CD4-positive, alpha-beta memory T cell (primary cell): ENCODE data around the gene STK25. TPM values are rescaled to one million over a fixed set of nuclear protein-coding genes. Genes with fewer than 3 reads are reported as not detected.
A peak's percentile ranks its signal among the peaks of the same experiment; 100 is the strongest.
"Not testable (repeated sequence)": the region's sequence is repeated elsewhere in the genome, so short reads cannot be mapped to it uniquely, and the experiment has no call there.

Experiments used
- CTCF ChIA-PET: fragments of 350-600 bp; sonication (Branson Sonifier 250); formaldehyde crosslinking; loops from one replicate; lab custom pipeline; 2021; ENCODE audit warnings: inconsistent platforms; ENCODE audit not compliant: partially characterized antibody; lab: Charles Lee
- POLR2A ChIA-PET: fragments of 350-600 bp; sonication (Branson Sonifier 250); formaldehyde crosslinking; loops from one replicate; lab custom pipeline; 2021; ENCODE audit not compliant: partially characterized antibody; lab: Charles Lee
- DNase-seq, 5 donors: peaks; one replicate each; pipeline versions ENCODE4 v3.0.0 to v3.0.0-alpha.2; 2020 to 2022; ENCODE audit warnings: mixed read lengths in 1 of 5
- H3K27ac ChIP-seq: one replicate; pipeline ENCODE4 v1.7.0; 2013; ENCODE audit warnings: low read depth, low read length
- H3K27me3 ChIP-seq: 2 replicates; pipeline ENCODE4 v1.7.0; 2013; ENCODE audit warnings: mild to moderate bottlenecking, low read length, moderate library complexity; ENCODE audit not compliant: insufficient read depth
- H3K36me3 ChIP-seq: 2 replicates; pipeline ENCODE4 v1.7.0; 2013; ENCODE audit warnings: mild to moderate bottlenecking, low read length, moderate library complexity; ENCODE audit not compliant: insufficient read depth
- H3K4me1 ChIP-seq: 2 replicates; pipeline ENCODE4 v1.7.0; 2013; ENCODE audit warnings: mild to moderate bottlenecking, low read length, moderate library complexity; ENCODE audit not compliant: insufficient read depth
- H3K4me3 ChIP-seq, 2 donors: one replicate each; pipeline ENCODE4 v1.7.0; 2013; ENCODE audit warnings: low read length in 2 of 2, mild to moderate bottlenecking in 1 of 2
- H3K9me3 ChIP-seq, 2 donors: one replicate each; pipeline ENCODE4 v1.7.0; 2013; ENCODE audit warnings: low read length in 2 of 2, control low read depth in 1 of 2; ENCODE audit not compliant: control insufficient read depth in 1 of 2
- H3K27ac Mint-ChIP-seq, 7 donors: one replicate each; pipeline ENCODE4 v1.8.0; 2020 to 2021; ENCODE audit warnings: mixed read lengths in 7 of 7, mild to moderate bottlenecking in 6 of 7, inconsistent platforms in 3 of 7, moderate library complexity in 3 of 7
- H3K27me3 Mint-ChIP-seq, 2 donors: one replicate each; pipeline ENCODE4 v1.8.0; 2020 to 2021; ENCODE audit warnings: mixed read lengths in 2 of 2
- H3K36me3 Mint-ChIP-seq, 2 donors: one replicate each; pipeline ENCODE4 v1.8.0; 2020 to 2021; ENCODE audit warnings: mixed read lengths in 2 of 2, inconsistent platforms in 1 of 2, mild to moderate bottlenecking in 1 of 2
- H3K4me1 Mint-ChIP-seq, 4 donors: one replicate each; pipeline ENCODE4 v1.8.0; 2020 to 2021; ENCODE audit warnings: mixed read lengths in 4 of 4, mild to moderate bottlenecking in 1 of 4
- H3K4me3 Mint-ChIP-seq, 8 donors: one replicate each; pipeline ENCODE4 v1.8.0; 2020 to 2021; ENCODE audit warnings: mixed read lengths in 8 of 8, mild to moderate bottlenecking in 7 of 8, moderate library complexity in 6 of 8, inconsistent platforms in 3 of 8
- H3K9me3 Mint-ChIP-seq, 8 donors: one replicate each; pipeline ENCODE4 v1.8.0; 2020 to 2021; ENCODE audit warnings: mixed read lengths in 8 of 8, mild to moderate bottlenecking in 5 of 8, inconsistent platforms in 3 of 8, moderate library complexity in 1 of 8
- intact Hi-C: fragments of 100-400 bp; cut with micrococcal nuclease; formaldehyde crosslinking; loops from one replicate; pipeline ENCODE4 v1.15.1; 2023
- polyA plus RNA-seq, 2 donors: library from polyadenylated mRNA; unstranded; fragments of 300-500 nt; fragmentation: Illumina TruSeq; gene quantifications; one replicate each; pipeline ENCODE4 v1.2.3, GENCODE V29; 2021
- total RNA-seq, 2 experiments: library from RNA; stranded (reverse); gene quantifications; one replicate each; pipeline ENCODE4 v1.2.3, GENCODE V29; 2021

Gene STK25
- total and polyA plus RNA-seq, 4 experiments from 2014 or later = 88.6 to 182 (median 134) TPM

GRCh38 chr2:241506793-241507429 is 1.5 kb downstream of the STK25 start:
- CTCF ChIA-PET = no interaction called here
- no peaks in the 10 kb centered on the region for H3K36me3 ChIP-seq
- Mint-ChIP-seq H3K36me3 (no peaks in the 10 kb centered on the region), H3K4me1 (peaks cover 11 to 41% (median 22%) of the 10 kb centered on the region in 4 donors), H3K27ac (peak overlapping the region in 6 of 7 donors; percentile 62 to 82 (median 74)), H3K27me3 (no peaks in the 10 kb centered on the region), H3K9me3 (no peaks in the 10 kb centered on the region), H3K4me3 (peak overlapping the region; percentile 77 to 84 (median 81))
- H3K27ac ChIP-seq = no peak overlapping the region
- no peaks in the 10 kb centered on the region for H3K27me3 ChIP-seq
- peak overlapping the region in 1 of 2 donors; percentile 58 for H3K4me3 ChIP-seq
- no peaks in the 10 kb centered on the region for H3K9me3 ChIP-seq
- no peak for DNase-seq
- intact Hi-C loops = loop anchor here (5.0 kb wide), 1 partner anchor 235 kb away; no protein-coding TSS in a partner anchor
- peaks cover 18% of the 10 kb centered on the region for H3K4me1 ChIP-seq
- POLR2A ChIA-PET = interaction anchor here (0.6 to 1.4 kb wide), 2 partner anchors 14 to 130 kb away, joined by 3 to 4 read pairs; partner anchors contain the start of genes ATG4B and THAP4

GRCh38 chr2:241506317-241506716 is 2.1 kb downstream of the STK25 start:
- H3K9me3 ChIP-seq, H3K27ac Mint-ChIP-seq, H3K27me3 ChIP-seq, H3K9me3 Mint-ChIP-seq, H3K36me3 Mint-ChIP-seq, H3K4me3 ChIP-seq, H3K27me3 Mint-ChIP-seq, CTCF ChIA-PET, H3K27ac ChIP-seq, H3K36me3 ChIP-seq, DNase-seq: not testable (repeated sequence)
- peak overlapping the region in 3 of 8 donors; percentile 17 to 43 (median 36) for H3K4me3 Mint-ChIP-seq
- intact Hi-C loops = loop anchor here (5.0 kb wide), 1 partner anchor 234 kb away; no protein-coding TSS in a partner anchor
- POLR2A ChIA-PET = interaction anchor here (0.6 to 1.4 kb wide), 2 partner anchors 13 to 131 kb away, joined by 3 to 4 read pairs; partner anchors contain the start of genes ATG4B and THAP4
- H3K4me1 ChIP-seq = peaks cover 18% of the 10 kb centered on the region
- H3K4me1 Mint-ChIP-seq = peaks cover 11 to 41% (median 22%) of the 10 kb centered on the region in 4 donors

- Histone ChIP-seq H3K27ac (no peak overlapping the region), H3K4me3 (no peak overlapping the region), H3K36me3 (no peaks in the 10 kb centered on the region), H3K27me3 (no peaks in the 10 kb centered on the region), H3K4me1 (peaks cover 18% of the 10 kb centered on the region), H3K9me3 (no peaks in the 10 kb centered on the region)
- Mint-ChIP-seq H3K27me3 (no peaks in the 10 kb centered on the region), H3K36me3 (peaks cover 0 to 2% of the 10 kb centered on the region in 2 donors), H3K4me3 (peak overlapping the region in 1 of 8 donors; percentile 30), H3K4me1 (peaks cover 11 to 41% (median 22%) of the 10 kb centered on the region in 4 donors), H3K9me3 (no peaks in the 10 kb centered on the region), H3K27ac (no peak overlapping the region)
- DNase-seq = no peak
- intact Hi-C loops = loop anchor here (5.0 kb wide), 1 partner anchor 233 kb away; no protein-coding TSS in a partner anchor
- ChIA-PET POLR2A (interaction anchor here (1.4 kb wide), 1 partner anchor 132 kb away, joined by 3 read pairs; the partner anchor contains the start of genes ATG4B and THAP4), CTCF (no interaction called here)
These were observed 2.6 kb downstream of the STK25 start for GRCh38 chr2:241505781-241506201.

- H3K4me3 ChIP-seq = no peak overlapping the region
- no peaks in the 10 kb centered on the region for H3K27me3 ChIP-seq
- no peaks in the 10 kb centered on the region for H3K9me3 ChIP-seq
- no peaks in the 10 kb centered on the region for H3K36me3 ChIP-seq
- Mint-ChIP-seq H3K27ac (no peak overlapping the region), H3K9me3 (no peaks in the 10 kb centered on the region), H3K4me1 (peaks cover 11 to 41% (median 22%) of the 10 kb centered on the region in 4 donors), H3K4me3 (no peak overlapping the region), H3K27me3 (no peaks in the 10 kb centered on the region), H3K36me3 (peaks cover 0 to 2% of the 10 kb centered on the region in 2 donors)
- no peak overlapping the region for H3K27ac ChIP-seq
- peaks cover 18% of the 10 kb centered on the region for H3K4me1 ChIP-seq
- DNase-seq = no peak
- intact Hi-C loops = loop anchor here (5.0 kb wide), 1 partner anchor 233 kb away; no protein-coding TSS in a partner anchor
- POLR2A ChIA-PET = interaction anchor here (1.4 kb wide), 1 partner anchor 132 kb away, joined by 3 read pairs; the partner anchor contains the start of genes ATG4B and THAP4
- CTCF ChIA-PET = no interaction called here
These were observed 3.2 kb downstream of the STK25 start for GRCh38 chr2:241505086-241505780.

GRCh38 chr2:241503776-241504392 is 4.5 kb downstream of the STK25 start:
- Mint-ChIP-seq H3K9me3 (no peaks in the 10 kb centered on the region), H3K27me3 (no peaks in the 10 kb centered on the region), H3K36me3 (peaks cover 0 to 7% of the 10 kb centered on the region in 2 donors), H3K4me1 (peaks cover 8 to 31% (median 15%) of the 10 kb centered on the region in 4 donors), H3K27ac (no peak overlapping the region), H3K4me3 (no peak overlapping the region)
- H3K4me1 ChIP-seq = peaks cover 11% of the 10 kb centered on the region
- ChIA-PET CTCF (no interaction called here), POLR2A (interaction anchor here (0.9 kb wide), 1 partner anchor 46 kb away, joined by 3 read pairs; no protein-coding TSS in a partner anchor)
- intact Hi-C loops = no loop called here
- H3K27ac ChIP-seq = no peak overlapping the region
- DNase-seq = no peak
- no peaks in the 10 kb centered on the region for H3K9me3 ChIP-seq
- peaks cover 4% of the 10 kb centered on the region for H3K36me3 ChIP-seq
- H3K27me3 ChIP-seq = no peaks in the 10 kb centered on the region
- H3K4me3 ChIP-seq = no peak overlapping the region

GRCh38 chr2:241502281-241502680 is 6.1 kb downstream of the STK25 start:
- H3K27ac Mint-ChIP-seq = no peak overlapping the region
- peaks cover 0 to 11% of the 10 kb centered on the region in 2 donors for H3K36me3 Mint-ChIP-seq
- H3K4me1 ChIP-seq = peaks cover 6% of the 10 kb centered on the region
- no peaks in the 10 kb centered on the region for H3K27me3 Mint-ChIP-seq
- H3K9me3 ChIP-seq = no peaks in the 10 kb centered on the region
- H3K4me1 Mint-ChIP-seq = peaks cover 6 to 26% (median 12%) of the 10 kb centered on the region in 4 donors
- no peak overlapping the region for H3K4me3 ChIP-seq
- intact Hi-C loops = no loop called here
- no peak overlapping the region for H3K4me3 Mint-ChIP-seq
- no peak for DNase-seq
- no peak overlapping the region for H3K27ac ChIP-seq
- H3K36me3 ChIP-seq = peaks cover 4% of the 10 kb centered on the region
- H3K27me3 ChIP-seq = no peaks in the 10 kb centered on the region
- H3K9me3 Mint-ChIP-seq = no peaks in the 10 kb centered on the region
- ChIA-PET POLR2A (no interaction called here), CTCF (no interaction called here)
